Measurements from ENCODE around the gene TTLL6. TPM values are rescaled to one million over a fixed set of nuclear protein-coding genes. Genes with fewer than 3 reads are reported as not detected.

The TTLL6 gene
- total and polyA plus RNA-seq, 7 experiments from 2014 or later: not detected

- intact Hi-C loops (cut with micrococcal nuclease): loop anchor here in 1 of 2 donors (10.0 kb wide), 1 partner anchor 274 kb away; the partner anchor contains the start of gene IGF2BP1
- no peaks in the 10 kb centered on the region for H3K9me3 ChIP-seq (ENCODE audit: control insufficient read depth in 2 of 3, low read length in 3 of 3)
- H3K36me3 ChIP-seq (ENCODE audit: control insufficient read depth in 2 of 3, insufficient read depth in 3 of 3, low read length in 3 of 3): no peaks in the 10 kb centered on the region
- no peak for DNase-seq
- no peak for ATAC-seq
- peaks cover 19 to 61% (median 37%) of the 10 kb centered on the region in 7 donors for H3K4me1 Mint-ChIP-seq
- peak overlapping the region in 5 of 9 donors; percentile 18 to 80 (median 58) for H3K27ac Mint-ChIP-seq
- ChIA-PET CTCF (no interaction called here), POLR2A (interaction anchor here (1.2 kb wide), 1 partner anchor 33 kb away, joined by 3 read pairs; no protein-coding TSS in a partner anchor)
- peaks cover 66 to 98% (median 86%) of the 10 kb centered on the region in 5 donors for H3K27me3 Mint-ChIP-seq
- H3K27ac ChIP-seq (ENCODE audit: low read depth, low read length): no peak overlapping the region
- H3K36me3 Mint-ChIP-seq: peaks cover 0 to 8% (median 0%) of the 10 kb centered on the region in 5 donors
- peaks cover 0 to 21% (median 5%) of the 10 kb centered on the region in 11 donors for H3K9me3 Mint-ChIP-seq
- peaks cover 31 to 79% of the 10 kb centered on the region in 2 donors for H3K27me3 ChIP-seq (ENCODE audit: control insufficient read depth in 2 of 2, insufficient read depth in 2 of 2, low read length in 2 of 2)
- no peak overlapping the region for H3K4me3 ChIP-seq (ENCODE audit: low read length)
- peak overlapping the region in 7 of 10 donors; percentile 34 to 54 (median 42) for H3K4me3 Mint-ChIP-seq
- peaks cover 22 to 36% of the 10 kb centered on the region in 2 donors for H3K4me1 ChIP-seq (ENCODE audit: control insufficient read depth in 2 of 2, insufficient read depth in 2 of 2, low read length in 2 of 2)
These were observed 96.6 kb downstream of the TTLL6 start for GRCh38 chr17:48720266-48721008.

DNA sequence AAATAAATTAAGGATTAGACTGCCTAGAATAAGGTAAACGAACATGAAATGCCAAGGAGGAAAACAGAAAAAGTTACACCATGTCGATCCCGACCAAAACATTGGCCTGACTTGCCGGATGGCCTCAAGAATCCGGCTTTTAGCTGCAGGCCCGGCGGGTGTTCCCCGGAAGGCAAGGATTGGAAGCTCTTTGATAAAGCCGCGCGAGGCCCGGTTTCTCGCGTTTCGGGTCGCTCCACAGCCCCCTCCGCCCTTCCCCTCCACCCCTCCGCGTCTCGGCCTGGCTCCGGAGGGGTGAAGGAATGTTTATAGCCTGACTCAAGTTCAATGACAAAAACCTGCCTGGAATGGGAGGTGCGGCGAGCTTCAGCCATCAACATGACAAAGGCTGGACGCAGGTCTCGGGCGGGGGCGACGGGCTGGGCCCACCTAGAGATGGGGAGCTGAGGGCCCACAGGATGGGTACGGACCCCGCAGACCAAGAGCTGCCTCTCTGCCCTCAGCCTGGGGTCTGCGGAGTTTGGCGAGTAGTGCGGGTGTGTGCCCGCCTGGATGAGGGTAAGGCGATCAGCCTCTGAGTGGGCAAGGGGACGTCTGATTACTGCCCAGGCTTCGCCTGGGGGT is 97.3 kb downstream of the TTLL6 start:
- Histone ChIP-seq H3K36me3 (ENCODE audit: control insufficient read depth in 2 of 3, insufficient read depth in 3 of 3, low read length in 3 of 3) (no peaks in the 10 kb centered on the region), H3K9me3 (ENCODE audit: control insufficient read depth in 2 of 3, low read length in 3 of 3) (no peaks in the 10 kb centered on the region), H3K4me3 (ENCODE audit: low read length) (no peak overlapping the region), H3K27me3 (ENCODE audit: control insufficient read depth in 2 of 2, insufficient read depth in 2 of 2, low read length in 2 of 2) (peaks cover 31 to 72% of the 10 kb centered on the region in 2 donors), H3K4me1 (ENCODE audit: control insufficient read depth in 2 of 2, insufficient read depth in 2 of 2, low read length in 2 of 2) (peaks cover 17 to 29% of the 10 kb centered on the region in 2 donors), H3K27ac (ENCODE audit: low read depth, low read length) (no peak overlapping the region)
- intact Hi-C loops (cut with micrococcal nuclease): loop anchor here in 1 of 2 donors (2.0 to 10.0 kb wide), 2 partner anchors 15 to 275 kb away; partner anchors contain the start of gene IGF2BP1
- H3K4me3 Mint-ChIP-seq: peak overlapping the region in 8 of 10 donors; percentile 25 to 73 (median 48)
- peaks cover 0 to 8% (median 0%) of the 10 kb centered on the region in 5 donors for H3K36me3 Mint-ChIP-seq
- ChIA-PET CTCF (no interaction called here), POLR2A (interaction anchor here (1.0 to 1.2 kb wide), 2 partner anchors 19 to 33 kb away, joined by 3 to 5 read pairs; no protein-coding TSS in a partner anchor)
- H3K27ac Mint-ChIP-seq: peak overlapping the region in 3 of 9 donors; percentile 52 to 80 (median 58)
- peaks cover 14 to 56% (median 32%) of the 10 kb centered on the region in 7 donors for H3K4me1 Mint-ChIP-seq
- DNase-seq: no peak
- ATAC-seq: no peak
- H3K27me3 Mint-ChIP-seq: peaks cover 61 to 96% (median 84%) of the 10 kb centered on the region in 5 donors
- peaks cover 0 to 21% (median 5%) of the 10 kb centered on the region in 11 donors for H3K9me3 Mint-ChIP-seq

GRCh38 chr17:48718761-48719641 is 98.0 kb downstream of the TTLL6 start:
- Mint-ChIP-seq H3K36me3 (peaks cover 0 to 8% (median 0%) of the 10 kb centered on the region in 5 donors), H3K27me3 (peaks cover 61 to 96% (median 84%) of the 10 kb centered on the region in 5 donors), H3K27ac (peak overlapping the region in 5 of 9 donors; percentile 41 to 78 (median 55)), H3K4me1 (peaks cover 9 to 49% (median 26%) of the 10 kb centered on the region in 7 donors), H3K9me3 (peaks cover 0 to 21% (median 5%) of the 10 kb centered on the region in 11 donors), H3K4me3 (peak overlapping the region in 9 of 10 donors; percentile 25 to 73 (median 59))
- ChIA-PET CTCF (interaction anchor here (0.6 kb wide), 1 partner anchor 201 kb away, joined by 3 read pairs; no protein-coding TSS in a partner anchor), POLR2A (interaction anchor here (0.7 to 1.2 kb wide), 3 partner anchors 20 to 215 kb away, joined by 3 to 5 read pairs (median 3); no protein-coding TSS in a partner anchor)
- no peaks in the 10 kb centered on the region for H3K36me3 ChIP-seq (ENCODE audit: control insufficient read depth in 2 of 3, insufficient read depth in 3 of 3, low read length in 3 of 3)
- H3K4me3 ChIP-seq (ENCODE audit: low read length): no peak overlapping the region
- peaks cover 9 to 22% of the 10 kb centered on the region in 2 donors for H3K4me1 ChIP-seq (ENCODE audit: control insufficient read depth in 2 of 2, insufficient read depth in 2 of 2, low read length in 2 of 2)
- H3K9me3 ChIP-seq (ENCODE audit: control insufficient read depth in 2 of 3, low read length in 3 of 3): no peaks in the 10 kb centered on the region
- DNase-seq (peak in 1 of 9 donors; percentile 28), ATAC-seq (no peak)
- intact Hi-C loops (cut with micrococcal nuclease): loop anchor here in 1 of 2 donors (2.0 kb wide), 1 partner anchor 16 kb away; no protein-coding TSS in a partner anchor
- H3K27me3 ChIP-seq (ENCODE audit: control insufficient read depth in 2 of 2, insufficient read depth in 2 of 2, low read length in 2 of 2): peaks cover 31 to 65% of the 10 kb centered on the region in 2 donors
- H3K27ac ChIP-seq (ENCODE audit: low read depth, low read length): no peak overlapping the region

- peak overlapping the region in 4 of 9 donors; percentile 30 to 78 (median 66) for H3K27ac Mint-ChIP-seq
- no peaks in the 10 kb centered on the region for H3K9me3 ChIP-seq (ENCODE audit: control insufficient read depth in 2 of 3, low read length in 3 of 3)
- H3K36me3 Mint-ChIP-seq: peaks cover 0 to 8% (median 0%) of the 10 kb centered on the region in 5 donors
- H3K4me1 ChIP-seq (ENCODE audit: control insufficient read depth in 2 of 2, insufficient read depth in 2 of 2, low read length in 2 of 2): peaks cover 2 to 14% of the 10 kb centered on the region in 2 donors
- ChIA-PET CTCF (interaction anchor here (0.6 kb wide), 1 partner anchor 202 kb away, joined by 3 read pairs; no protein-coding TSS in a partner anchor), POLR2A (interaction anchor here (0.7 kb wide), 1 partner anchor 215 kb away, joined by 3 read pairs; no protein-coding TSS in a partner anchor)
- DNase-seq (no peak), ATAC-seq (no peak)
- peaks cover 2 to 42% (median 21%) of the 10 kb centered on the region in 7 donors for H3K4me1 Mint-ChIP-seq
- H3K4me3 ChIP-seq (ENCODE audit: low read length): no peak overlapping the region
- H3K4me3 Mint-ChIP-seq: peak overlapping the region in 8 of 10 donors; percentile 14 to 73 (median 50)
- peaks cover 61 to 96% (median 81%) of the 10 kb centered on the region in 5 donors for H3K27me3 Mint-ChIP-seq
- H3K27me3 ChIP-seq (ENCODE audit: control insufficient read depth in 2 of 2, insufficient read depth in 2 of 2, low read length in 2 of 2): peaks cover 31 to 58% of the 10 kb centered on the region in 2 donors
- intact Hi-C loops (cut with micrococcal nuclease): loop anchor here in 1 of 2 donors (2.0 kb wide), 1 partner anchor 17 kb away; no protein-coding TSS in a partner anchor
- no peaks in the 10 kb centered on the region for H3K36me3 ChIP-seq (ENCODE audit: control insufficient read depth in 2 of 3, insufficient read depth in 3 of 3, low read length in 3 of 3)
- H3K27ac ChIP-seq (ENCODE audit: low read depth, low read length): no peak overlapping the region
- peaks cover 0 to 21% (median 5%) of the 10 kb centered on the region in 11 donors for H3K9me3 Mint-ChIP-seq
These were observed 98.7 kb downstream of the TTLL6 start for GRCh38 chr17:48718227-48718760.

DNA sequence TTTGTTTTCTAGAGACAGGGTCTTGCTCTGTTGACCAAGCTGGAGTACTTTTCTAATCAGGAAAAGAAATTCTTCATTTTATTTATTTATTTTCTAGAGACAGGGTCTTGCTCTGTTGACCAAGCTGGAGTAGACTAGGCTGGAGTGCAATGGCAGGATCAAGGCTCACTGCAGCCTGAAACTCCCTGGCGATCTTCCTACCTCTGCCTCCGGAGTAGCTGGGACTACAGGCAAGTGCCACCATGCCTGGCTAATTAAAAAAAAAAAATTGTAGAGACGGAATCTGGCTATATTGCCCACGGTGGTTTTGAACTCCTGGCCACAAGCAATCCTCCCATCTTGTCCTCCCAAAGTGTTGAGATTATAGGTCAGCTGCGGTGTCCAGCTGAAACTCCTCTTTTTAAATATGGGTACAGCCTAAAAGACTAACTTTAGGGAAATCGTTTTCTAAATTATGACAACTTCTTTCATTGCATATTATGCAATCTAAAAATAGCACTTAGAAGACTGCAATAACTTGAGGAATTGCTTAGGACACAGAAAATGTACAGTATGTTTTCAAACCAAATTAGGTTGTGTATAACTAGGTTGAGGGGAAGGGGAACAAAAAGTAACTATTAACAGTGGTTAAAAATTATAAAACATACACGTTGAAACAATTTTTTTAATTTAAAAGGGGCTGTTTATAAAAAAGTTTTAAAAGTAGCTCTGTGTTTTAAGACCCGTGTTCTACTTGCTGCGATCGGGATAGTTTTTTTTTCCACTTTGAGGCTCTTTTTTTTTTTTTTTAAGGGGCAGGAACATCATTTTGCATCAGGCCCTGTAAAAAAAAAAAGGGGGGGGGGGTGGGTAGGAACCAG is 99.4 kb downstream of the TTLL6 start:
- Histone ChIP-seq H3K4me3 (ENCODE audit: low read length) (no peak overlapping the region), H3K36me3 (ENCODE audit: control insufficient read depth in 2 of 3, insufficient read depth in 3 of 3, low read length in 3 of 3) (no peaks in the 10 kb centered on the region), H3K4me1 (ENCODE audit: control insufficient read depth in 2 of 2, insufficient read depth in 2 of 2, low read length in 2 of 2) (peaks cover 0 to 13% of the 10 kb centered on the region in 2 donors), H3K9me3 (ENCODE audit: control insufficient read depth in 2 of 3, low read length in 3 of 3) (no peaks in the 10 kb centered on the region), H3K27me3 (ENCODE audit: control insufficient read depth in 2 of 2, insufficient read depth in 2 of 2, low read length in 2 of 2) (peaks cover 29 to 53% of the 10 kb centered on the region in 2 donors), H3K27ac (ENCODE audit: low read depth, low read length) (no peak overlapping the region)
- peak overlapping the region in 6 of 10 donors; percentile 15 to 71 (median 49) for H3K4me3 Mint-ChIP-seq
- intact Hi-C loops (cut with micrococcal nuclease): loop anchor here in 1 of 2 donors (2.0 kb wide), 1 partner anchor 17 kb away; no protein-coding TSS in a partner anchor
- peaks cover 65 to 92% (median 80%) of the 10 kb centered on the region in 5 donors for H3K27me3 Mint-ChIP-seq
- ChIA-PET POLR2A (interaction anchor here (0.6 to 1.2 kb wide), 2 partner anchors 9 to 39 kb away, joined by 4 read pairs; no protein-coding TSS in a partner anchor), CTCF (interaction anchor here (1.0 to 1.2 kb wide), 2 partner anchors 7 to 38 kb away, joined by 3 to 4 read pairs; no protein-coding TSS in a partner anchor)
- no peak for ATAC-seq
- H3K4me1 Mint-ChIP-seq: peaks cover 0 to 38% (median 18%) of the 10 kb centered on the region in 7 donors
- peaks cover 0 to 21% (median 5%) of the 10 kb centered on the region in 11 donors for H3K9me3 Mint-ChIP-seq
- H3K27ac Mint-ChIP-seq: peak overlapping the region in 5 of 9 donors; percentile 4 to 84 (median 72)
- DNase-seq: no peak
- peaks cover 0 to 8% (median 0%) of the 10 kb centered on the region in 5 donors for H3K36me3 Mint-ChIP-seq
